ENCODE results near the gene DUSP9. TPM values are rescaled to one million over a fixed set of nuclear protein-coding genes. Genes with fewer than 3 reads are reported as not detected.
"Not testable (repeated sequence)": the region's sequence is repeated elsewhere in the genome, so short reads cannot be mapped to it uniquely, and the experiment has no call there.

The DUSP9 gene
- not detected for total RNA-seq

- DNase-seq (ENCODE audit: low spot score) (peak; percentile 49), ATAC-seq (peak; percentile 31 to 33)
- Mint-ChIP-seq H3K27me3 (peaks cover 7 to 8% of the 10 kb centered on the region in 2 donors), H3K4me3 (no peak within 1 kb of the TSS), H3K36me3 (no peaks in the 10 kb centered on the region), H3K4me1 (ENCODE audit: low read depth in 2 of 2) (no peaks in the 10 kb centered on the region), H3K27ac (no peak within 1 kb of the TSS), H3K9me3 (no peaks in the 10 kb centered on the region)
These were observed at the start of gene DUSP9 for GRCh38 chrX:153646620-153647373. TSS of gene DUSP9 (plus strand) at chrX:153647203. CDS start at chrX:153647954, 751 bp downstream.

- peak; percentile 66 to 68 for ATAC-seq
- Mint-ChIP-seq H3K9me3 (no peaks in the 10 kb centered on the region), H3K27ac (peak within 1 kb of the TSS; percentile 59 to 79), H3K4me3 (peak within 1 kb of the TSS; percentile 88), H3K36me3 (no peaks in the 10 kb centered on the region), H3K27me3 (no peaks in the 10 kb centered on the region), H3K4me1 (ENCODE audit: low read depth in 2 of 2) (peaks cover 14 to 22% of the 10 kb centered on the region in 2 donors)
- no peak for DNase-seq (ENCODE audit: low spot score)
These were observed 48.3 kb upstream of the DUSP9 start, which contains the start of gene CCNQ for GRCh38 chrX:153598541-153599191. TSS of gene CCNQ (minus strand) at chrX:153599139. CDS start at chrX:153599073, 66 bp downstream.

- no peaks in the 10 kb centered on the region for H3K36me3 Mint-ChIP-seq
- peak; percentile 92 for DNase-seq (ENCODE audit: low spot score)
- peaks cover 14 to 20% of the 10 kb centered on the region in 2 donors for H3K4me1 Mint-ChIP-seq (ENCODE audit: low read depth in 2 of 2)
- no peaks in the 10 kb centered on the region for H3K9me3 Mint-ChIP-seq
- H3K4me3 Mint-ChIP-seq: peak overlapping the region; percentile 88
- H3K27ac Mint-ChIP-seq: peak overlapping the region; percentile 59 to 79
- H3K27me3 Mint-ChIP-seq: no peaks in the 10 kb centered on the region
- ATAC-seq: peak; percentile 94 to 95
These were observed 47.6 kb upstream of the DUSP9 start for GRCh38 chrX:153599192-153600031.

- Mint-ChIP-seq H3K9me3 (no peaks in the 10 kb centered on the region), H3K4me1 (ENCODE audit: low read depth in 2 of 2) (peaks cover 14 to 20% of the 10 kb centered on the region in 2 donors), H3K27ac (peak overlapping the region; percentile 59 to 79), H3K36me3 (no peaks in the 10 kb centered on the region), H3K27me3 (no peaks in the 10 kb centered on the region), H3K4me3 (peak overlapping the region; percentile 88)
- DNase-seq (ENCODE audit: low spot score) (no peak), ATAC-seq (no peak)
These were observed 47.0 kb upstream of the DUSP9 start for GRCh38 chrX:153600032-153600373.

GRCh38 chrX:153600921-153601320 is 46.1 kb upstream of the DUSP9 start:
- no peak for ATAC-seq
- peak overlapping the region; percentile 88 for H3K4me3 Mint-ChIP-seq
- no peaks in the 10 kb centered on the region for H3K27me3 Mint-ChIP-seq
- no peaks in the 10 kb centered on the region for H3K36me3 Mint-ChIP-seq
- no peak overlapping the region for H3K27ac Mint-ChIP-seq
- DNase-seq (ENCODE audit: low spot score): no peak
- peaks cover 14 to 17% of the 10 kb centered on the region in 2 donors for H3K4me1 Mint-ChIP-seq (ENCODE audit: low read depth in 2 of 2)
- H3K9me3 Mint-ChIP-seq: no peaks in the 10 kb centered on the region

GRCh38 chrX:153601511-153602110 is 45.4 kb upstream of the DUSP9 start:
- peaks cover 14 to 16% of the 10 kb centered on the region in 2 donors for H3K4me1 Mint-ChIP-seq (ENCODE audit: low read depth in 2 of 2)
- no peak overlapping the region for H3K4me3 Mint-ChIP-seq
- H3K27ac Mint-ChIP-seq: no peak overlapping the region

GRCh38 chrX:153602601-153603000 is 44.4 kb upstream of the DUSP9 start:
- no peaks in the 10 kb centered on the region for H3K36me3 Mint-ChIP-seq
- no peaks in the 10 kb centered on the region for H3K9me3 Mint-ChIP-seq
- no peak overlapping the region for H3K27ac Mint-ChIP-seq
- ATAC-seq (no peak), DNase-seq (ENCODE audit: low spot score) (no peak)
- H3K4me3 Mint-ChIP-seq: no peak overlapping the region
- H3K4me1 Mint-ChIP-seq (ENCODE audit: low read depth in 2 of 2): peaks cover 12% of the 10 kb centered on the region in 2 donors
- H3K27me3 Mint-ChIP-seq: no peaks in the 10 kb centered on the region

More at GRCh38 chrX:153601511-153602110, 45.4 kb upstream of the DUSP9 start:
- Mint-ChIP-seq H3K9me3 (no peaks in the 10 kb centered on the region), H3K36me3 (no peaks in the 10 kb centered on the region), H3K27me3 (no peaks in the 10 kb centered on the region)
- no peak for DNase-seq (ENCODE audit: low spot score)
- no peak for ATAC-seq

- ATAC-seq (no peak), DNase-seq (ENCODE audit: low spot score) (no peak)
- no peak overlapping the region for H3K27ac Mint-ChIP-seq
- H3K4me1 Mint-ChIP-seq (ENCODE audit: low read depth in 2 of 2): peaks cover 7 to 8% of the 10 kb centered on the region in 2 donors
- no peaks in the 10 kb centered on the region for H3K36me3 Mint-ChIP-seq
- H3K27me3 Mint-ChIP-seq: no peaks in the 10 kb centered on the region
- no peaks in the 10 kb centered on the region for H3K9me3 Mint-ChIP-seq
- H3K4me3 Mint-ChIP-seq: no peak overlapping the region
These were observed 43.8 kb upstream of the DUSP9 start for GRCh38 chrX:153603131-153603656.

GRCh38 chrX:153604666-153605380 is 42.2 kb upstream of the DUSP9 start:
- not testable (repeated sequence) for H3K4me3 Mint-ChIP-seq; H3K9me3 Mint-ChIP-seq; H3K27me3 Mint-ChIP-seq; H3K4me1 Mint-ChIP-seq (ENCODE audit: low read depth in 2 of 2); ATAC-seq; H3K36me3 Mint-ChIP-seq; DNase-seq (ENCODE audit: low spot score)
- H3K27ac Mint-ChIP-seq: peak overlapping the region in 1 of 2 donors; percentile 43

- Mint-ChIP-seq H3K27me3 (peaks cover 0 to 6% of the 10 kb centered on the region in 2 donors), H3K27ac (no peak overlapping the region), H3K4me3 (no peak overlapping the region), H3K36me3 (no peaks in the 10 kb centered on the region), H3K4me1 (ENCODE audit: low read depth in 2 of 2) (no peaks in the 10 kb centered on the region), H3K9me3 (no peaks in the 10 kb centered on the region)
- ATAC-seq (no peak), DNase-seq (ENCODE audit: low spot score) (no peak)
These were observed 40.5 kb upstream of the DUSP9 start for GRCh38 chrX:153606503-153606902.

GRCh38 chrX:153608376-153608775 is 38.6 kb upstream of the DUSP9 start:
- ATAC-seq (no peak), DNase-seq (ENCODE audit: low spot score) (no peak)
- H3K27ac Mint-ChIP-seq: no peak overlapping the region
- H3K4me1 Mint-ChIP-seq (ENCODE audit: low read depth in 2 of 2): no peaks in the 10 kb centered on the region
- H3K4me3 Mint-ChIP-seq: no peak overlapping the region
- H3K36me3 Mint-ChIP-seq: no peaks in the 10 kb centered on the region
- H3K9me3 Mint-ChIP-seq: no peaks in the 10 kb centered on the region
- peaks cover 0 to 6% of the 10 kb centered on the region in 2 donors for H3K27me3 Mint-ChIP-seq

- Mint-ChIP-seq H3K9me3 (no peaks in the 10 kb centered on the region), H3K27me3 (peaks cover 0 to 8% of the 10 kb centered on the region in 2 donors), H3K4me1 (ENCODE audit: low read depth in 2 of 2) (no peaks in the 10 kb centered on the region), H3K36me3 (no peaks in the 10 kb centered on the region), H3K4me3 (no peak overlapping the region), H3K27ac (no peak overlapping the region)
- ATAC-seq: no peak
- DNase-seq (ENCODE audit: low spot score): no peak
These were observed 38.2 kb upstream of the DUSP9 start for GRCh38 chrX:153608806-153609205.
